Right renal pelvis (tissue), 4 donors: ENCODE data around the gene RAB27B. TPM values are rescaled to one million over a fixed set of nuclear protein-coding genes. Genes with fewer than 3 reads are reported as not detected.
"Not testable (repeated sequence)": the region's sequence is repeated elsewhere in the genome, so short reads cannot be mapped to it uniquely, and the experiment has no call there.

Source experiments
- DNase-seq, 4 donors: peaks; one replicate each; pipeline ENCODE4 v3.0.0-alpha.2; 2013; ENCODE audit warnings: low read depth in 4 of 4, low spot score in 3 of 4, missing footprints in 1 of 4
- polyA plus RNA-seq, 4 donors: library from polyadenylated mRNA; unstranded; fragments of 120-200 nt; gene quantifications; one replicate each; pipeline ENCODE4 v1.2.1, GENCODE V29; 2013; ENCODE audit not compliant: insufficient read length in 4 of 4

The RAB27B gene
- polyA plus RNA-seq, 4 donors: 4.1 to 6.8 (median 5.0) TPM

- no peak for DNase-seq
Observed at GRCh38 chr18:54813977-54814565, 14.2 kb upstream of the RAB27B start.

GRCh38 chr18:54815086-54815485 lies 13.2 kb upstream of the RAB27B start:
- no peak for DNase-seq

- not testable (repeated sequence) for DNase-seq
Observed at GRCh38 chr18:54820785-54821275, 7.4 kb upstream of the RAB27B start.

- no peak for DNase-seq
Observed at GRCh38 chr18:54822872-54823845, 5.1 kb upstream of the RAB27B start.

GRCh38 chr18:54824761-54825160 lies 3.5 kb upstream of the RAB27B start:
- DNase-seq: no peak

GRCh38 chr18:54825601-54826344 lies 2.5 kb upstream of the RAB27B start:
- no peak for DNase-seq

- DNase-seq: no peak
Observed at GRCh38 chr18:54828986-54829385, 709 bp downstream of the RAB27B start.

- no peak for DNase-seq
Observed at GRCh38 chr18:54829856-54830255, 1.6 kb downstream of the RAB27B start.

GRCh38 chr18:54830260-54830659 lies 2.0 kb downstream of the RAB27B start:
- no peak for DNase-seq

- no peak for DNase-seq
Observed at GRCh38 chr18:54830866-54831265, 2.6 kb downstream of the RAB27B start.

- DNase-seq: no peak
Observed at GRCh38 chr18:54835944-54836343, 7.7 kb downstream of the RAB27B start.

GRCh38 chr18:54843314-54843713 lies 15.0 kb downstream of the RAB27B start:
- no peak for DNase-seq

- no peak for DNase-seq
Observed at GRCh38 chr18:54845787-54846186, 17.5 kb downstream of the RAB27B start.

- no peak for DNase-seq
Observed at GRCh38 chr18:54848121-54848520, 19.8 kb downstream of the RAB27B start.

GRCh38 chr18:54849683-54850082 lies 21.4 kb downstream of the RAB27B start:
- DNase-seq: no peak

GRCh38 chr18:54850598-54850997 lies 22.3 kb downstream of the RAB27B start:
- no peak for DNase-seq

GRCh38 chr18:54852780-54853675 lies 24.8 kb downstream of the RAB27B start:
- DNase-seq: no peak

GRCh38 chr18:54855050-54855449 lies 26.8 kb downstream of the RAB27B start:
- not testable (repeated sequence) for DNase-seq

GRCh38 chr18:54856105-54856646 lies 27.9 kb downstream of the RAB27B start:
- DNase-seq: no peak

- DNase-seq: no peak
Observed at GRCh38 chr18:54857499-54857898, 29.2 kb downstream of the RAB27B start.
